Measurements from ENCODE around the gene BRD2.

DNA sequence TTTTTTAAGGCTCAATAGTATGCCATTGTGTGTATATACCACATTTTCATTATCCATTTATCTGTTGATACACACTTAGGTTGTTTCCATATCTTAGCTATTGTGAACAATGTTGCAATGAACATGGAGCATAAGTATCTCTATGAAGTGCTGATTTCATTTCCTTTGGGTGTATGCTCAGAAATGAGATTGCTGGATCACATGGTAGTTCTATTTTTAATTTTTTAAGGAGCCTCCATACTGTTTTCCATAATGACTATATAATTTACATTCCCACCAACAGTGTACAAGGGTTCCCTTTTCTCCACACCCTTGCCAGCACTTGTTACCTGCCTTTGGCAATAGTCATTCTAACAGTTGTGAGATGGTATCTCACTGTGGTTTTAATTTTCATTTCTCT is 56.1 kb downstream of the BRD2 start:
- TF ChIP-seq POLR2A (IDR thresholded peaks at IDR 0.05; ENCODE audit: low read length) (no peak), GATA1 (IDR thresholded peaks at IDR 0.05; ENCODE audit: low read depth, low read length) (no peak)

Measured in erythroblast (primary cell).